Sigmoid colon (tissue), 7 donors: ENCODE data around the gene SNX27. TPM values are rescaled to one million over a fixed set of nuclear protein-coding genes. Genes with fewer than 3 reads are reported as not detected.
"Not testable (repeated sequence)": the region's sequence is repeated elsewhere in the genome, so short reads cannot be mapped to it uniquely, and the experiment has no call there.

ENCODE experiments used
- DNase-seq: peaks from one replicate; pipeline ENCODE4 v3.0.0-alpha.2; 2019
- H3K27ac ChIP-seq, 4 donors: fragments of 200-600 bp; sonication (generic); one replicate each; pipeline ENCODE4 v1.5.1; 2016 to 2019; ENCODE audit warnings: mild to moderate bottlenecking in 1 of 4
- H3K27me3 ChIP-seq, 3 donors: fragments of 200-600 bp; sonication (generic); one replicate each; pipeline ENCODE4 v1.5.1; 2019; ENCODE audit warnings: mild to moderate bottlenecking in 1 of 3
- H3K36me3 ChIP-seq, 4 donors: fragments of 200-600 bp; sonication (generic); one replicate each; pipeline ENCODE4 v1.5.1; 2016 to 2019
- H3K4me1 ChIP-seq, 4 donors: fragments of 200-600 bp; sonication (generic); one replicate each; pipeline ENCODE4 v1.5.1; 2017 to 2019
- H3K4me3 ChIP-seq, 4 donors: fragments of 200-600 bp; sonication (generic); one replicate each; pipeline ENCODE4 v1.5.1; 2017 to 2019; ENCODE audit warnings: mild to moderate bottlenecking in 2 of 4, moderate library complexity in 1 of 4
- H3K9me3 ChIP-seq, 4 donors: fragments of 200-600 bp in 3 of 4; sonication (generic) in 3 of 4; one replicate each; pipeline versions ENCODE4 v1.5.1 to v1.6.1; 2013 to 2019
- EP300 ChIP-seq, 4 donors: sonication (generic); formaldehyde crosslinking; IDR thresholded peaks; one replicate each; pipeline ENCODE4 v1.6.1; 2017; ENCODE audit warnings: antibody characterized with exemption in 4 of 4
- POLR2A ChIP-seq, 2 donors: fragments of 450-650 bp; IDR thresholded peaks; one replicate each; pipeline ENCODE4 v1.6.1; 2016; ENCODE audit warnings: antibody characterized with exemption in 2 of 2, mild to moderate bottlenecking in 2 of 2, moderate library complexity in 2 of 2
- POLR2AphosphoS5 ChIP-seq, 4 donors: sonication (generic); formaldehyde crosslinking; IDR thresholded peaks; one replicate each; pipeline ENCODE4 v1.6.1; 2017; ENCODE audit warnings: antibody characterized with exemption in 4 of 4
- WGBS, 2 donors: extraction: QIAGEN DNeasy Blood & Tissue Kit; methylation state at CpG; one replicate each; pipeline ENCODE4 v1.1.7; 2013; 5-methylcytosine and 5-hydroxymethylcytosine counted together
- intact Hi-C: fragments of 100-400 bp; cut with DNase I; formaldehyde crosslinking; loops from one replicate; pipeline ENCODE4 v1.15.1; 2023
- polyA plus RNA-seq, 3 donors: library from polyadenylated mRNA; stranded (reverse); fragments of 200-250 nt; gene quantifications; one replicate each; pipeline ENCODE4 v1.2.3, GENCODE V29; 2013
- total RNA-seq, 4 donors: library from RNA; depleted of rRNA; stranded (reverse); fragments of >200 nt; gene quantifications; one replicate each; pipeline ENCODE4 v1.1.0, GENCODE V29; 2016
- TF ChIP-seq, protein P1 (sequence below), 4 experiments: fragments of 450-650 bp in 3 of 4; fragments of 200-600 bp in 1 of 4; IDR thresholded peaks; one replicate each; pipeline ENCODE4 v1.5.1; 2016 to 2019; ENCODE audit warnings: antibody characterized with exemption in 4 of 4, mild to moderate bottlenecking in 3 of 4, moderate library complexity in 2 of 4
- donor health status: healthy with polysubstance abuse.
- donor health status: Bipolar disorder and iron deficiency.
- donor health status: healthy.

SNX27 gene
- total and polyA plus RNA-seq, 7 donors, result 3.6 to 59.0 (median 49.0) TPM

DNA sequence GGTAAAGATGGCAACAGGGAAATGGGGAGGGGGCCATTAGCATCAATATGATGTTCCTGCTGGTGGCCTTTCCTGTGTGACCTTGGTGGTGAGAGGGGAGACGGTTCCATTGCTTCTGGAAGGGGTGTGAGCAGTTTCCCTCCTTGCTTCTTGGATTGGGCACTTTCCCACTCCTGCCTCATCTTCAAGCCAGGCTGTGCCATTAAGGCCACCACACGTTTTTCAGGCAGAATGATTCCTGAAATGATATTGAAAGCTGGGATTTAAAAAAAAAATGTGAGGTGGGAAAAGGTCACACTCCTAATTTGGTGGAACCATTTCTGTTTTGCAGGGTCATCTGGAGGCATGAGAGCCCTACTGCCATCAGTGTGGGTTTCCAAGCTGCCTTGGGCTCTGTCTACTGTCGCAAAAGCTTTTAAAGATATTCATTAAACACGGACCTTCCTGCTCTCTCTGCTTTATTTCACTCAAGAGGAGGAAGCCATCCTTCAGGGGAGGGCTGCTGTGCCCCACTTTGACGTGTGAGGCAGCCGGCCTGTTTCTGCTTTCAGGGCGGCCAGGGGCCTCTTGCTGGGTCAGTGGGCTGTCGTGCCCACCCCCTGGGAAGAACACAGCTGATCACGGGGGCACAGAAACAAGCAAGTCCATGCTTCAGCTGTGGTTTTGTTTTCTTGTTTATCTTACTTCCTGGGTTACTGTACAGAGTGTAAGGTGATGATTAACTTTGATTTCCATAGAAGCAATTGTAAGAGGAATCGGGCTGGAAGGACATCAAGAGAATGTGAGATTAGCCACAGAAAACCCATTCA lies 117.5 kb downstream of the SNX27 start:
- peak overlapping the region in 3 of 4 donors; percentile 76 to 85 (median 79) for H3K27ac ChIP-seq
- WGBS, 2 donors, result 23 to 57% methylated on average over 10 of the region's 10 CpGs
- H3K4me3 ChIP-seq, result no peak overlapping the region

DNA sequence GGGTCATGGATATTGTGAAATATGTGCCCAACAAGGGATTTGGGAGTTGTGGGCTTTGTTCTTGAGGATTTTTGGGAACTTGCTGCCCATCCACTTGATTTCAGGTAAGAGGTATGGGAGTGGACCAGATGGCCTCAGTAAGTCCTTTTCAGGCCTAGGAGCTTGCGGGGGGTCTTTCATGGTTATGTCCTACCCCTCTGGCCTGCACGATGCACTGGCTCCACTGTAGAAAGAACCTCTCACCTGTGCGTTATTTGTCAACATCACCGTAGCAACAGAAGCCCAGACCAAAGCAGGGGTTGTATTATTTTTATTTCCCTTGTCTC lies 118.1 kb downstream of the SNX27 start:
- Histone ChIP-seq H3K27me3 (no peaks in the 10 kb centered on the region), H3K4me1 (peaks cover 0 to 14% (median 7%) of the 10 kb centered on the region in 4 donors), H3K4me3 (no peak overlapping the region), H3K9me3 (no peaks in the 10 kb centered on the region), H3K27ac (no peak overlapping the region), H3K36me3 (no peaks in the 10 kb centered on the region)
- no peak for DNase-seq
- intact Hi-C loops, result loop anchor here (5.0 kb wide), 2 partner anchors 118 to 288 kb away; partner anchors contain the start of gene SNX27
- TF ChIP-seq POLR2AphosphoS5 (IDR thresholded peaks at IDR 0.05) (no peak), POLR2A (IDR thresholded peaks at IDR 0.05) (no peak), EP300 (IDR thresholded peaks at IDR 0.05) (no peak)
- TF ChIP-seq, protein P1, sequence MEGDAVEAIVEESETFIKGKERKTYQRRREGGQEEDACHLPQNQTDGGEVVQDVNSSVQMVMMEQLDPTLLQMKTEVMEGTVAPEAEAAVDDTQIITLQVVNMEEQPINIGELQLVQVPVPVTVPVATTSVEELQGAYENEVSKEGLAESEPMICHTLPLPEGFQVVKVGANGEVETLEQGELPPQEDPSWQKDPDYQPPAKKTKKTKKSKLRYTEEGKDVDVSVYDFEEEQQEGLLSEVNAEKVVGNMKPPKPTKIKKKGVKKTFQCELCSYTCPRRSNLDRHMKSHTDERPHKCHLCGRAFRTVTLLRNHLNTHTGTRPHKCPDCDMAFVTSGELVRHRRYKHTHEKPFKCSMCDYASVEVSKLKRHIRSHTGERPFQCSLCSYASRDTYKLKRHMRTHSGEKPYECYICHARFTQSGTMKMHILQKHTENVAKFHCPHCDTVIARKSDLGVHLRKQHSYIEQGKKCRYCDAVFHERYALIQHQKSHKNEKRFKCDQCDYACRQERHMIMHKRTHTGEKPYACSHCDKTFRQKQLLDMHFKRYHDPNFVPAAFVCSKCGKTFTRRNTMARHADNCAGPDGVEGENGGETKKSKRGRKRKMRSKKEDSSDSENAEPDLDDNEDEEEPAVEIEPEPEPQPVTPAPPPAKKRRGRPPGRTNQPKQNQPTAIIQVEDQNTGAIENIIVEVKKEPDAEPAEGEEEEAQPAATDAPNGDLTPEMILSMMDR (IDR thresholded peaks at IDR 0.05), result no peak
- WGBS, 2 donors, result 69 to 90% methylated on average over 4 of the region's 4 CpGs

More for the DNA sequence above, 117.5 kb downstream of the SNX27 start:
- Histone ChIP-seq H3K4me1 (peaks cover 0 to 14% (median 7%) of the 10 kb centered on the region in 4 donors), H3K9me3 (no peaks in the 10 kb centered on the region), H3K36me3 (no peaks in the 10 kb centered on the region), H3K27me3 (no peaks in the 10 kb centered on the region)
- TF ChIP-seq EP300 (IDR thresholded peaks at IDR 0.05), result no peak
- TF ChIP-seq POLR2AphosphoS5 (IDR thresholded peaks at IDR 0.05), result no peak
- no peak for TF ChIP-seq POLR2A (IDR thresholded peaks at IDR 0.05)
- TF ChIP-seq, protein P1 (IDR thresholded peaks at IDR 0.05), result no peak
- intact Hi-C loops, result loop anchor here (5.0 kb wide), 1 partner anchor 117 kb away; the partner anchor contains the start of gene SNX27
- no peak for DNase-seq

DNA sequence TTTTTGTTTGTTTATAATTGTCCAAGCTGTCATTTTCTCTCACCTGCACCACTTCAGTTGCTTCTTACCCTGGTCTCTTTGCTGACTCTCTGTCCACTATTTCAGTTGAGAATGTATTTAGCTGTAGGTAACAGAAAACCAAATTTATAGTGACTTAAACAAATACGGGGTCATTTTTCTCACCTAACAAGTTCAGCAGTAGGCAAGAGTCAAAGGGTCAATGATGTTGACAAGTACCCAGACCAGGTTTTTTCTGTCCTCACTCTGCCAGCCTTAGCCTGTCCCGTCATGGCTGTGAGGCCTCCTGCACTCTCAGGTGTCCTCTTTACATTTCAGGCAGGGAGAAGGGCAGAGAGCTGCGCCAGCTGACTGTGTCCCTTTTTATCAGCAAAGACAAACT lies 121.3 kb downstream of the SNX27 start:
- Histone ChIP-seq H3K4me3 (no peak overlapping the region), H3K36me3 (no peaks in the 10 kb centered on the region), H3K4me1 (peaks cover 0 to 7% (median under 1%) of the 10 kb centered on the region in 4 donors), H3K27me3 (no peaks in the 10 kb centered on the region), H3K9me3 (peaks cover 0 to 8% (median 0%) of the 10 kb centered on the region in 4 donors), H3K27ac (no peak overlapping the region)
- DNase-seq, result no peak
- intact Hi-C loops, result loop anchor here (5.0 kb wide), 1 partner anchor 291 kb away; no protein-coding TSS in a partner anchor
- 62 to 79% methylated on average over 3 of the region's 3 CpGs for WGBS, 2 donors
- TF ChIP-seq EP300 (IDR thresholded peaks at IDR 0.05) (no peak), POLR2A (IDR thresholded peaks at IDR 0.05) (no peak), POLR2AphosphoS5 (IDR thresholded peaks at IDR 0.05) (no peak)
- TF ChIP-seq, protein P1 (IDR thresholded peaks at IDR 0.05), result no peak

DNA sequence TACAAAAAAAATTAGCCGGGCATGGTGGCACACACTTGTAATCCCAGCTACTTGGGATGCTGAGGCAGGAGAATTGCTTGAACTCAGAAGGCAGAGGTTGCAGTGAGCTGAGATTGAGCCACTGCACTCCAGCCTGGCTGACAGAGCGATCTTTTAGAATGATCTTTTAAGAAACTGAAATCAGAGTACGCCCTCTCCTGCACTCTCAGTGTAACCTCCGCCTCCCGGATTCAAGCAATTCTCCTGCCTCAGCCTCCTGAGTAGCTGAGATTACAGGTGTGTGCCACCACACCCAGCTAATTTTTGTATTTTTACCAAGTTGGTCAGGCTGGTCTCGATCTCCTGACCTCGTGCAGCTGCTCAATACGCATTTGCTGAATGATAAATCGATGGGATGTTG lies 122.1 kb downstream of the SNX27 start:
- not testable (repeated sequence) for H3K9me3 ChIP-seq, DNase-seq, H3K36me3 ChIP-seq, H3K4me3 ChIP-seq, H3K4me1 ChIP-seq, H3K27me3 ChIP-seq, H3K27ac ChIP-seq
- intact Hi-C loops, result loop anchor here (5.0 kb wide), 1 partner anchor 292 kb away; no protein-coding TSS in a partner anchor
- 95% methylated on average over 9 of the region's 9 CpGs for WGBS, 2 donors

DNA sequence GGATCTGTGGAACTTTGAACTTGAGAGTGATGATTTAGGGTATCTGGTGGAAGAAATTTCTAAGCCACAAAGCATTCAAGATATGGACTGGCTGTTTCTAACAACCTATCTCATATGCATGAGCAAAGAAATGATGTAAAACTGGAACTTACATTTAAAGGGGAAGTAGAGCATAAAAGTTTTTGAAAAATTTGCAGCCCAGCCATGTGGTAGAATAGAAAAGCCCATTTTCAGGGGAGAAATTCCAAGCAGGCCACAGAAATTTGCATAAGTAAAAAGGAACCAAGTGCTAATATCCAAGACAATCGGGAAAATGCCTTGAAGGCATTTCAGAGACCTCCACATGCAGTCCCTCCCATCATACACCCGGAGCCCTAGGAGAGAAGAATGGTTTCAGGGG lies 125.2 kb downstream of the SNX27 start:
- peaks cover 0 to 10% (median 0%) of the 10 kb centered on the region in 4 donors for H3K9me3 ChIP-seq
- TF ChIP-seq EP300 (IDR thresholded peaks at IDR 0.05) (no peak), POLR2A (IDR thresholded peaks at IDR 0.05) (no peak), POLR2AphosphoS5 (IDR thresholded peaks at IDR 0.05) (no peak)
- TF ChIP-seq, protein P1 (IDR thresholded peaks at IDR 0.05), result no peak
- DNase-seq, result no peak
- WGBS, 2 donors, result 85 to 96% methylated on average over 2 of the region's 2 CpGs
- no peaks in the 10 kb centered on the region for H3K27me3 ChIP-seq
- no peak overlapping the region for H3K4me3 ChIP-seq
- H3K4me1 ChIP-seq, result no peaks in the 10 kb centered on the region
- H3K27ac ChIP-seq, result no peak overlapping the region
- intact Hi-C loops, result no loop called here
- no peaks in the 10 kb centered on the region for H3K36me3 ChIP-seq
